Measurements from ENCODE around the gene IQCF2.
"Not testable (repeated sequence)": the region's sequence is repeated elsewhere in the genome, so short reads cannot be mapped to it uniquely, and the experiment has no call there.

The IQCF2 gene

GRCh38 chr3:51860703-51861665 is at the start of gene IQCF2:
TSS of gene IQCF2 (plus strand) at chr3:51861615. CDS start at chr3:51861667, 52 bp downstream.
- DNase-seq, result no peak

DNA sequence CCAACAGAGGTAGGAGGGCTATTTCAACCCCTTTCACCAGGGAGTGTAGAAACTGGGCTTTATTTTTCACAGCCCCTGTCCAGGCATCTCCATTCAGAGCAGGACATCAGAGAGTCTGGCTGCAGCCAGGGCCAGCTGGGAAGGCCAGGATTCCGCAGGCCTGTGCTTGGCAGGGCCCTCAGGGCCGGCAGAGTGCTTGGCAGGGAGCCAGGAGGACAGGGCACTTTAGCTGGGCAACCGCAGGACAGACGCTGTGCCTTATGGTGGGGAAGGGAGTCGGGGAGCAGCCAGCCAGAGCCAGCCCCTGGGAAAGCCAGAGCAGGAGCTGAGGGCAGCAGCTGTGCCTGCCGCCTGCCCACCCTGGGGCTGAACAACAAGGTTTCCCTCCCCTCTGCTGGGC is 47.9 kb upstream of the IQCF2 start:
- no peak for DNase-seq

DNA sequence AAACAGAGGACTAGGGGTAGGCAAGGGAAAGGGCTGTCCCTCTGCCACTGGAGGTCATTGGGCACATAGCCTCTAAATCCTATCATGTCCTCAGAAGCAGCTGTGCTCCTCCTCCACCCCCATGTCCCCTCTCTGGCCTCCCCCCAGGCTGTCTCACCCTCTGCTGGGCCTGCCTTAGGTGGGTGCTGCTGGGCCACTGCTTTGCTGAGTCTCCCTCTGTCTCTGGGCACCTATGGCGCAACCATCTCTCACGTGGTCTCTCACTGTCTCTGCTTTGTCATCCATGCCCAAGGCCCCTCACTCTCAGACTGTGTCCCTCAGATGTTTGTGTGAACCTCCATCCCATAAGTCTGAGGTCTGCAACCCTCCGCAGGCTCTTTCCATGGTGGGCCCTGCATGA is 47.4 kb upstream of the IQCF2 start:
- no peak for DNase-seq

DNA sequence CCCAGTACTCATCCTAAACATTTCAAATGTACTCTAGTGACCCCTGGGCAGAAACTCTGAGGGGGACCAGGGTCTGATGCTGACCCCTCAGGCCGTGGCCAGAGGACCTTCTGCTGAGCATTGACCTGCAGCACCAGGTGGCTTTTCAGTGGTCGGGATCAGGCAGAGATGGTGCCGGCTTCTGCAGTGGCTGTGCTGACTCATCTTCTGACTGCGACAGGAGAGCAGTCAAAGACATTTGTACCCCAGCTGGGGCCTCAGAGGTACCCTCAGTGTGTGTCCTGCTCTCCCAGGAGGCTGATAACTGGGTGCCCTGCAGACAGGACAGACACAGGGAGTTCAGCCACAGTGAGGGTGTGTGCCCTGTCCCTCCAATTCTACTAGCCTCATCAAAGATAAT is 45.8 kb upstream of the IQCF2 start:
- DNase-seq, result no peak

DNA sequence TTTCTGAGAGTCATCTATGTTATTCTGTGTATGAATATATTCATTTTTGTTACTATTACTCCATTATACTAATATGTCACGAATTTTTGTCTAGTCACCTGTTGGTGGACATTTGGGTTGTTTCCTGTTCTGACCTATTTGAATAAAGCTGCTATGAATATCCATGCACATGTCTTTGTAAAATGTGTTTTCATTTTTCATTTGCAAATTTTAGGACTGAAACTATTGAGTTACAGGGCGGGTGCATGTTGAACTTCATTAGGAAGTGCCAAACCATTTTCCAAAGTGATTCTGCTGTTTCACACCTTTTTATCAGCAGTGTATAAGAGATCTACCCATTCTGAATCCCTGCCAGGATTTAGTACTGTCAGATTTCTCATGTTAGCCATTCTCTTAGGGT is 44.7 kb upstream of the IQCF2 start:
- DNase-seq, result no peak

GRCh38 chr3:51817375-51817774 is 44.0 kb upstream of the IQCF2 start:
- no peak for DNase-seq

DNA sequence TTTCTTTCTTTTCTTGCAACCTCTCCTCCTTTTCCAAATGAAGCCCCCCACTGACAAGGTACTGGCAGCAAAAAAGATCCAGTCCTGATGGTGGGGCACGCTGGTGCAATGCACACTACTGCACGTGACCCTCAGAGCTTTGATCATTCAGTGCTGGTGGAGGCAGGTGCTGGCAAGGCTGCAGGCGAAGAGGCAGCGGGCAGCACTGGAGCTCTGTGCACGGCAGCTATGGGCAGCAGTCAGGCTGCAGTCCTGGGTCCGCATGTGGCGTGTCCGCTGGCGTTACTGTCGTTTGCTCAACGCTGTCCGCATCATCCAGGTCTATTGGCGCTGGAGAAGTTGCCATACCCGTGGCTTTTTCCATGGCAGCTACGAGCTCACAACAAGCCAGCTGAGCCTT is 42.3 kb upstream of the IQCF2 start:
- no peak for DNase-seq

- DNase-seq, result no peak
Observed at GRCh38 chr3:51819709-51820406, 41.6 kb upstream of the IQCF2 start.

DNA sequence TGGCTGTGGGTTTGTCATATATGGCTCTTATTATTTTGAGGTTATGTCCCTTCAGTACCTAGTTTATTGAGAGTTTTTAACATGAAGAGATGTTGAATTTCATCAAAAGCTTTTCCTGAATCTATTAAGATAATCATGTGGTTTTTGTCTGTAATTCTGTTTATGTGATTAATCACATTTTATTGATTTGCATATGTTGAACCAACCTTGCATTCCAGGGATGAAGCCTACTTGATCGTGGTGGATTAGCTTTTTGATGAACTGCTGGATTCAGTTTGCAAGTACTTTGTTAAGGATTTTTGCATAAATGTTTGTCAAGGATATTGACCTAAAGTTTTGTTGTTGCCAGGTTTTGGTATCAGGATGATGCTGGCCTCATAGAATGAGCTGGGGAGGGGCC is 33.1 kb upstream of the IQCF2 start:
- no peak for DNase-seq

GRCh38 chr3:51830345-51830744 is 31.1 kb upstream of the IQCF2 start:
- no peak for DNase-seq

DNA sequence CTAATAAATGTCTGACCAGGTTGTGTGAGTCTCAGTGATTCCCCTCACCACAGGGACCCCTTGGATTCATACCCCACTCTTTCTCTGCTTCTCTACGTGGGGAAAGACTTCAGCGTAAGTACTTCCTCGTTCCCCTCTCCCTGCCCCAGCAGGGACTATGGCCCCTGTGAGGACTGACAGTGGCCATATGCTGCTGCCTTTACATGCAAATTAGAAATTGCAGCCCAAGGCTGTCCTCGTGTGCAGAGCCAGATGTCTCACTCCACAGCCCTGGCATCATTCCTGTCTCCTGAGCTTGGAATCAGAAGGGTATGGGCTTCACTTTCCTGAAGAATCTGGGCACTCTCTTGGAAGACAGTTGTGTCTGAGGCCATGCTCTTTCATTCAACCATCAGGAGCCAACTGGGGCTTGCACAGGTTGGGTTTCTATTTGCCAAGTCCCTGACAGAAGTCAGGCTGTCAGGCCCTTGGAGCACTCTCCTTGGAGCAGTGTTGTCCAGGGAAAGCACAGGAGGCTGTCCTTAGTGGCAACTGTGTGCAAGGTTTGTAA is 30.5 kb upstream of the IQCF2 start:
- no peak for DNase-seq

- DNase-seq, result no peak
Observed at GRCh38 chr3:51836606-51837005, 24.8 kb upstream of the IQCF2 start.

- DNase-seq, result no peak
Observed at GRCh38 chr3:51845129-51845528, 16.3 kb upstream of the IQCF2 start.

DNA sequence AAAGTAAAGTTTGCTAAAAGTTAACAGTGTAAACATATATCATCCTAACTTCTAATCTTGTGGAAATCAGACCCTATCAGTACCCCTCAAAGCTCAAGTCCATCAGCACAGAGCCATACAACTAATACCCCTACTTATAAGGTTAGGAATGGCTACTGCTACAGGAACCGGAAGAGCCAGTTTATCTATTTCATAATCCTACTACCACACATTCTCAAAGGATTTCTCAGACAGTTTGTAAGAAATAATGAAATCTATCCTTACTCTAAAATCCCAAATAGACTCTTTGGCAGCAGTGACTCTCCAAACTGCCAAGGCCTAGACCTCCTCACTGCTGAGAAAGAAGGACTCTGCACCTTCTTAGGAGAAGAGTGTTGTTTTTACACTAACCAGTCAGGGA is 6.0 kb upstream of the IQCF2 start:
- DNase-seq, result not testable (repeated sequence)

DNA sequence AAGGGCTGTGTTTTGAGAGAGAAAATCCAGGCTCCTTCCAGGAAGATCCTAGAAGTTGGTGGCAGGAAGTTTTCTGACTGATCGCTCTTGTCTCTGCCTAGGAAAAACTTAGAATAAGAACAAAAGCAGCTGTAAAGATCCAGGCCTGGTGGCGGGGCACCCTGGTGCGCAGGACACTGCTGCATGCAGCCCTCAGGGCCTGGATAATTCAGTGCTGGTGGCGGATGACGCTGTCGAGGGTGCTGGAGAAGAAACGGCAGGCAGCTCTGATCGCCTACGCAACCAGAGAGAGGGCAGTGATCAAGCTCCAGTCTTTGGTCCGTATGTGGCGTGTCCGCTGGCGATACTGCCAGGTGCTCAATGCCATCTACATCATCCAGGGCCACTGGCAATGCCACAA is 1.5 kb downstream of the IQCF2 start:
- no peak for DNase-seq

DNA sequence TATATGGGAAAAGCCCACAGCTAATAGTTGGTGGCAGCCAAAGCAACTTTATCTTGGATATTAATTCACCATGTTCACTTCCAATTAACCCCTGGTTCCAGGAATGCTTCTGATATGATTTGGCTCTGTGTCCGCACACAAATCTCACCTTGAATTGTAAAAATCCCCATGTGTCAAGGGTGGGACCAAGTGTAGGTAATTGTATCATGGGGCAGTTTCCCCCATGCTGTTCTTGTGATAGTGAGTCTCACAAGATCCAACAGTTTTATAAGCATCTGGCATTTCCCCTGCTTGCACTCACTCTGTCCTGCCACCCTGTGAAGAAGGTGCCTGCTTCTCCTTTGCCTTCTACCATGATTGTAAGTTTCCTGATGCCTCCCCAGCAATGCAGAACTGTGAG is 7.5 kb downstream of the IQCF2 start:
- DNase-seq, result not testable (repeated sequence)

DNA sequence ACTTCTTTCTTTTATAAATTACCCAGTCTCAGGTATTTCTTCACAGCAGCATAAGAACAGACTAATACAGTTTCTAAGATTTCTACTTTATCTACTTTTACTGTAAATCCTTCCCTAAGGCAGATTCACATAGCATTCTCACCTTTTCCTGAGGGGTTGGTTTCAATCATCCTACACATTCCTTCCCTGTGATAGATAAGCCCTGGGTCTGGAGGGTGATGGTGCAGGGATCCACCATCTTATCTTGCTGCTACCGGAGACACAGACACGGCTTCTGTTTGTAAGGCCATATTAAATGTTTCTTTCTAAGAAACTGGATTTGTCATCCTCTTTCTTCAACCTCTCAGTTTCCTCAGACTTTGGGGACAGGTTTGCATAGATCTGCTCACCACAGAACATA is 7.9 kb downstream of the IQCF2 start:
- DNase-seq, result no peak

DNA sequence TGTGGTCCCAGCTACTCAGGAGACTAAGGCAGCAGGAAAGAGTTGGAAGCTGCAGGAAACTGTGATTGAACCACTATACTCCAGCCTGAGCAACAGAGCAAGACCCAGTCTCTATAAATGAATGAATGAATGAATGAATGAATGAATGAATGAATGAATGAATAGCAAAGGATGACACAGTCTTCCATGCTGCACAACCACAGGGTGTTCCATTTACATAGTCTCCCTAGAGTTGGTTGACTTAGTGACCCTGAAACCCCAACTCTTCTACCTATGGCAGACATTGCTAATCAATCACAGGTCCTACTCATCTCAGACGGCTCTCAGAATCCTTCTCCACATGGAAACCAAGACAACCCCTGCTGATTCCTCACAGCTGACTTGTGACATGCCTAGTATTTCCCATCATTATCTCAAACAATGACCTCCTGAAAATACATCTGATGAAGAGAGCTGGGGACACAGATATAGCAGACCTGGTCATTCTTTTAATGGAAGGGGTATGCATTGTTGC is 11.9 kb downstream of the IQCF2 start:
- no peak for DNase-seq

GRCh38 chr3:51873876-51874275 is 12.5 kb downstream of the IQCF2 start:
- no peak for DNase-seq

- DNase-seq, result no peak
Observed at GRCh38 chr3:51874411-51874810, 13.0 kb downstream of the IQCF2 start.

GRCh38 chr3:51874889-51875288 is 13.5 kb downstream of the IQCF2 start:
- DNase-seq, result no peak

- DNase-seq, result no peak
Observed at GRCh38 chr3:51875501-51875900, 14.1 kb downstream of the IQCF2 start, which contains the start of gene IQCF5. TSS of gene IQCF5 (minus strand) at chr3:51875601. CDS start at chr3:51875531, 70 bp downstream.

- DNase-seq, result no peak
Observed at GRCh38 chr3:51876186-51876585, 14.8 kb downstream of the IQCF2 start.

DNA sequence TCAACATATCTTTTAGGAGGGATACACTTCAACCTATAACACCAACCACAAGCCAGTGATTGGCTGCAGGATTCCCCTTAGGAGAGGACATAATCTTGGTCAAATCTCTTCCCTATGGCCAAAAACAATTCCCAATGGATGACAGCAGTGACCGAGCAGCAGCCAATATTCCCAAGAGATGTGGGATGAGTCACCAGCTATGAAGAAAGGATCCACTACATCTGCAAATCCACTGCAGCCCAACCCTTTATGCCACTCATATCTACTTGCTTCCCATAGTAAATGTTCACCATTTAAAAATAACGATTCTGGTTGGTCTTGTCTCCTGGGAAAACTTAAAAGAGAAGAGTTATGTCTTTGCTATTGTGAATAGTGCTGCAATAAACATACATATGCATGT is 18.5 kb downstream of the IQCF2 start:
- DNase-seq, result no peak
